AG20443 (cell line): Measurements from ENCODE around the gene KDM5C.

Experiments used
- DNase-seq: peaks from one replicate; pipeline ENCODE4 v3.0.0; 2012; ENCODE audit warnings: low spot score, mixed read lengths

The KDM5C gene

DNA sequence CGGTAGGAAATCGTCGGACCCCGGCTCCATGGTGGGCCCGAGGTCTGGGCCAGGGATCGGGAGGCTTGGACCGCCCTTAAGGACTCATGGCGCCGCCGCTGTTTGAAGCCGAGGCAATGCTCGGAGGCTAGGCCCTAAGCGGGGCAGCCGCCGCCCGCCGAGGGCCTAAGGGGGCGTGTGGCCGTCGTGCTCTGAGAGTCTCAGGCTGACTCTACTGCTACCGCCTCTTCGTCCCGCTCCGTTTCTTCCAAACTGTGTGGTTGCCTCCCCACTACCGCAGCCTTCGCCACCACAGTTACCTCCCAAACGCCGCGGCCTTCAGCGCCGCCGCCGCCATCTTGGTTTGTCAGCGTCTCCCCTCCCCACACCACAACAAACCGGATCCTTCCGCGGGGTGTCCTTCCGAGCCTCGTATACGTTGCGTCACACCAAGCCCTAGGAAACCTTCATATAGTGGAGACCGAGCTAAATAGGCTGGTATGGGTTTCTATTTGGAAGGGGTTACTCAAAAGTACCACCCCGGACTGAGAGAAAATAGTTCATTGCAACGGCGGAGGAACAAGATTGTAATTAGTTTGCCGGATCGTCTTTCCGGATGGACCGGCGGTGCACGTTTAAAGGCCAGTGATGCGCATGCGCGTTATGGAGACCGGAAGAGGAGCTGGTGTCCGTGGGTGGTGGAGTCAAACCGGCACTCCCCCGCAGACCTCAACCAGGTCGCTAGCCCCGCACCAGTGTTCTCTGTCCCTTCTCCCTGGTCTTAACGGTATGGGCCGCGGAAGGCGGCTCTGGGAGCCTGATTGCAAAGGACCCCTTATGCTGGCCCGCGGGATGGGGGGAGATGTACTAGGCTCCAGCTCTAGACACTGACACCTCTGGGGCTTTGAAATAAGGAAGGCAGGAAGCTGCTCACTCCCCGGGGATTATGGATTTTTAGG, at the start of gene KDM5C:
Gene KDM5C (minus strand): TSS at position 348 of the 938 bp plus-strand sequence. CDS start 318 bp downstream, at position 30.
- peak; percentile 94 for DNase-seq

DNA sequence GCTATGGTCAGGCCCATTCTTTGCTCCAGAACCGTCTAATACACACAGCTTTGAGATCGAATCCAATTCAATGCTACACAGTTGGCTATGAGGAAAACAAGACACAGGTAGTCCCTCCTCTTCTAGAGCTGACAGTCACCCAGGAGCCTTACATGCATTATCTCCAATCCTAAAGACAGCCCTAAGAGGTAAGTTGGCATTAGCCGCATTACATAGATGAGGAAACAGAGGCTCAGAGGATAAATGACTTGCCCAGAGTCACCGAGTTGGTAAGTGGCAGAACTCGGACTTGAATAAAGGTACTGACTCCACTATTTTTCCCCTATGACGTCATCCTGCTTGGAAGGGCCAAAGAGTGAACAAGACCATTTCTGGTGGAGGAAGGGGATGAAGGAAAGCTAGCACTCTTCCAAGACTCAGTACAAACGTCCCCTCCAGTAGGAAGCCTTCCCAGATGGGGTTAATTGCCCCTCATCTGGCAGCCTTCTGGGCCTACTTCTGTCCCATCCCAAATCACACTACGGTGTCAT, 47.9 kb upstream of the KDM5C start:
- no peak for DNase-seq

DNA sequence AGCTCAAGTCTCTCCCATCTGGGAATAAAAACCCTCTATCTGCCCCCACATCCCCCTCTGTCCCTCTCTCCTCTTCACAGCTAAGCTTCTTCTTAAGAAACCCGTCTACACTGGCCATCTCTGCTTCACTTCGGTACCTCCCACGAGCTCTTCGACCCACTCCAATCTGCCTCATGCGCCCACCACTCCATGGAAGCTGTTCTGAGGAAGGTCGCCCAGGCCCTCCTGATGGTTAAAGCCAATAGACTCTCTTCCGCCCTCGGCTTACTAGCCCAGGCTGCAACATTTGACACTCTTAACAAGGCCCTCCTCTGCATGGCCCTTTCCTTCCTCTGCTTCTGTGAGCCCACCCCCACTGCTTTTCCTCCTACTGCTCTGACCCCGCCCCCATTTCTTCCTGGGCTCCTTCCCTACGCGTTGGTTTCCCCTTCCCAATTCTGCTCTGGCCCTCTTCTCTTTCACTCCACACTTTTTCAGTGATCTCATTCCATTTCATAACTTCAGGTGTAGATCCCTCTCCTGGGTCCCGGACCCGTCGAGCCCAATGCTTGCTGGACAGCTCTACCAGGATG, 44.6 kb upstream of the KDM5C start:
- no peak for DNase-seq

DNA sequence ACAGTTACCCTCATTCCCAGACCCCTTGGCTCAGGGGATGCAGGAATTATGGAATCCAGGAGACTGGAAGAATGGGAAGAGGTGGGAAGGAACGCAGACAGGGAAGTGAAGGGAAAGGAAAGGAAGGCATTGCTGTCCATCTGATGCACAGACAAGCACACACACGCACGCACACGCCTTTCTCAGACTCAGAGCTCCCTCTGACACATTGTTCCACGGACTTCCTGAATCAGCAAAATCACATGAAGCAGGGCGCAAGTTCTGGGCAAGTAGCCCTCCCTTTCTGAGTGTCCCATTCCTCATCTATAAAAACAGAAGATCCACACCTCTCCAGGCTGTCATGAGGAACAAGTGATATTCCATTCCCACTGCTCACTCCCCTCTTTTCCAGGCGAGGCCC, 43.2 kb upstream of the KDM5C start:
- DNase-seq, result peak; percentile 16

DNA sequence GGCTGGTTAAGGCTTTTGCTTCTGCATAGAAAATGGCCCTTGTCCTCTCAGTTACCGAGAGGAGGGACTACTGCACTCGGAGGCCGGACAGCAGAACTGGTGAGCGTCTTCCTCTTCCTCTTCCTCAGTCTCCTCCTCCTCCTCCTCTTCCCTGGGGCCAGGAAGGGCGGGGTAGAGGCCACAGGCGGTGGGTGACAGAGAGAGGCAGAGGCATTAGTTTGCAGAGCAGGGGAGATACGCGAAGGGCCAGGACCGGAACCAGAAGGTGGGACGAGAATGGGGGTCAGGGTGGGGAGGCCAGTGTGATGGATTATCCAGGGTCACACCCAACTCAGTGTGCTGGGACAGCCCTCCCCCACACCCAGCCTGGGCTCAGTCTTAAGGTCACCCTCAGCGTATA, 41.9 kb upstream of the KDM5C start:
- no peak for DNase-seq

DNA sequence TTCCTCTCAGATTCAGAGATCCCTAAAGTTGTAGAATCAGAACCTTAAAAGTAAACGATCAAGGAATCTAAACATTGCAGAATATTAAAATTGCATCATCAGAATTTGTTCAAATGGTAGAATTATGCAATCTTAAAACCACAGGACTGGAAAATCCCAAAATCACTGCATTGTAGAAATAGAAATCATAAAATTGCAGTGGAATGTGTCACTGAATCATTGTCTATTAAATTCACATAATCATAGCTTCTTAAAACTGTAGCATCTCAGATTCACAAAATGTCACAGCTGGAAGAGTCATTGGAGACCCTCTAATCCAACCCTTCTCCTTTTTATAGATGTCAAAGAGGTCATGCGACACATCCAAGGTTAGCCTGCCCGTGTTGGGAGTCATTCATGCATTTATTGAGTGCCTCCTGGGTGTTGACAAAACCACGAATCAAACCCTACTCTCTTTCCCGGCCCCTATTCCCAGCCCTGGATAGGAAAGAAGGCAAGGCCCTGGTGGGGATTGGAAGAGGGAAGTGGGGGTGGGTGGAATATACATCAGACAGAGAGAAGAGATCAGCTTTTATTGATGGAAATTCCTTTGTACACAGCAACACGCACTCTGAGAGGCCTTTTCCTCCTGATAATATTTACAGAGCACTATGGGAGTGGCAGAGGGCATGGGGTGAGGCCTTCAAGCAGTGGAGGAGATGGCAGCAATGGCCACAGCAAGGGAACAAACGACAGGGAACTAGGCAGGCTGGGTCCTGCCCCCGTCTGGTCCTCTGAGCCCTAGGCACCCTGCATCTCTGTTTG, 41.0 kb upstream of the KDM5C start:
- DNase-seq, result peak; percentile 14

DNA sequence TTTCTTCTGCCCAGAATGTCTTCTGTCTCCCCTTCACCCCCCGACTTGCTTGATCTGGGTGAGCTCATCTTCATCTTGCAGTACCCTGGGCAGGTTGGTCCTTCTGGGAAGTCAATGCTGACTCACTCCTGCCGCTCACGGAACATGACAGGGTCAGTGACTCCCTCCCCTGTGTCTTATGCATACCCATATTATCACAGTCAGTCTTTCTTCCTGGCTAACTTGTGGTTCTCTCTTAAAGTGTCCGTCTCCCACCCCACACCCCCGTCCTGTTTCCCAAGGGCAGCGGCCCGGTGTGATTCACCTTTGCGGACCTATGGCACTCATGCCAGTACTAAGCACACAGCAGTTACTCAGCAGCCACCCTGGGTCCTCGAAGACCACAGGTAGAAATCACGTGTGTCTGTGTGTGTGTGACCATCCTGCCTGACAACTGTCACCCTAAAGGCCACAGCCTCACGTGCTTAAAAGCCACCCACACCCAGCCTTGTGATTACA, 38.6 kb upstream of the KDM5C start:
- DNase-seq, result peak; percentile 53

DNA sequence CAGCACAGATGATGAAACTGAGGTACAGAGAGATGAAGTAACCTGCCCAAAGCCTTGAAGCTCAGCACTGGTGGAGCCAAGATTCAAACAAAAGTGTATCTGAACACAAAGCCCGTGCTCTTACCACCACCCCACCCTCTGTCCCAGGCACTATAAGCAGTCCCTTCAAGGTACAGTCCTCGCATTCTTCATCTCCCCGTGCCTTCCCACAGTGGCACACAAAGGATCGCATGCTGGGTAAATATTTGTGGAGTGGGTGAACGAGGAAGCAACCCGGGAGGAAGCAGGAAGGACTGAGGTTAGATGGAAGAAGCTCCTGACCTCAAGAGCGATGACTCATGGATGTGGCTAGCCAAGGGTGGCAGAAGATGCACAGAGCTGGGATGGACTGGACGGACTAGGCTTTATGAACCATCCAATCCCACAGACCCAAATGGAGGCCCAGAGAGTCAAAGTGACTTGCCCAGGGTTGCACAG, 37.9 kb upstream of the KDM5C start:
- peak; percentile 70 for DNase-seq

DNA sequence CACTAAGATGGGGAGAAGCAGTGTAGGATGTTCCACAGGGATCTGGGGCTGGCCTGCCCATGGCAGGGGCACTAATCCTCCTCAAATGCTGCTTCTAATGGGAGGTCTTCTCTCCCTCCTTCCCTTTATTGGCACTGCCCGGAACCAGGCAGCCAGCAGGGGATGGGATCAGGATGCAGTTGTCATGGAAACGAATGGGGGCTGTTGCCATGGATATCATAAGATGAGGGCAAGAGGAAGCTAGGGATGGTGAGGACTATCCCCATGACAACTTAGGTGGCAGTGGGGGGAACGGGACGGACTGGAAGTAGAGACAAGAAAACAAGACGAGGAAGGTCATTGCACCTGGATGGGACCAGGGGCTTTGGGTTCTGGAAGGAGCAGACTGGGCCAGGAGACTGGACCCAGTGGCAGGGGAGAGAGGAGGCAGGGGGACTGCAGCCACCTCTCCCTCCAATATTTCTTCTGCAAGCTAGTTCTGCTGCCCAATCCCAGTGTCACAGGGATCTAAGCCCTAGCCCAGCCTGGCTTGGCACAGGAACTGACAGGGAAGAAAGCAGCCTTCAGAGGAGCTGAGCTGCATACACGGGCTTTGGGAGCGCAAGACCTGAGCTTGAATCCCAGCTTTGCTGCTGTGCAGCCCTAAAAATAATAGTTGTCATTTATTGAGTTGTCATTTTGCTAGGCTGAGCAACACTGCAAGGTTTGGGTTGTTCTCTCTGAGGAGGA, 37.3 kb upstream of the KDM5C start:
- no peak for DNase-seq

DNA sequence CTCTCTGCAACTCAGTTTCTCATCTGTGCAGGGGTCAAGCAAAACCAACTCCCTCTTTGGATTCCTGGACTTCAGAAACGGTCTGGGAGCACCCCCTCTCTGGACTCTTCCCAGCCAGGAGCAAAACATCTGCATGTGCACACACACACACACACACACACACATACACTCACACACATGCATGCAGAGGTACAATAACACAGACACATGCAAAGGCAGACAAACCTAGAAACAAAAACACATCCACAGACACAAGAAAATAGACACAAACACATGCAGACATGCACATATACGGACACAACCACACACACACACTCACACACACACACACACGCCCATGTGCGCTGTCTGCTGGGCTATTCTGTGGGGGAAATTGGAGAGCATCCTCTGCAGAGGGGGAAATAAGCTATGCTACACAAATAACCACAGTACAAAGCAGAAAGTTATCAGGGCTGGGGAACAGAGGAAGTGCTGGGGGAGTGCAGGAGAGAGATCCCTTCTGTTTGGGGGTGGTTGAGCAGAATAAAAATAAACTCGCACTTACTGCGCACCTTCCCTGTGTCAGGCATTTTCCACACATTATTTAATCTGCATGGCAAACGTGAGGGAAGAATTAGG, 36.5 kb upstream of the KDM5C start:
- no peak for DNase-seq

DNA sequence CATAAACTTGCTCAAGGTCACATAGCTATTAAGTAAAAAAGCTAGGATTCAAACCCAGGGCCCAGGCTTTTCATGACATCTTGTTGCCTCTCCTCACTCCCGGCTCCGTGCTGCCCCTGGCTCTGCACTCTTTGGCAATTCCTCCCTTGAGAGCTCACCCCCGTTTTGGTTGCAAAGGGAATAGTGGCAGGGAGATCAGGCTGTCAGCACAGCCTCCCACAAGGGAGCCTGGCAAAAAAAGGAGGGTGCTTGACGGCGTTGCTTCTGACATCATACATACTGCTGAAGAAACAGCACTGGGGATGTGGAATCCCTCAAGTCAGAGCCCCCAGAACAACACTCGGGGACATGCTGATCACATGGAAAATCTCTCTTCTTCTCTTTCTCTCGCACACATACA, 35.8 kb upstream of the KDM5C start:
- no peak for DNase-seq

DNA sequence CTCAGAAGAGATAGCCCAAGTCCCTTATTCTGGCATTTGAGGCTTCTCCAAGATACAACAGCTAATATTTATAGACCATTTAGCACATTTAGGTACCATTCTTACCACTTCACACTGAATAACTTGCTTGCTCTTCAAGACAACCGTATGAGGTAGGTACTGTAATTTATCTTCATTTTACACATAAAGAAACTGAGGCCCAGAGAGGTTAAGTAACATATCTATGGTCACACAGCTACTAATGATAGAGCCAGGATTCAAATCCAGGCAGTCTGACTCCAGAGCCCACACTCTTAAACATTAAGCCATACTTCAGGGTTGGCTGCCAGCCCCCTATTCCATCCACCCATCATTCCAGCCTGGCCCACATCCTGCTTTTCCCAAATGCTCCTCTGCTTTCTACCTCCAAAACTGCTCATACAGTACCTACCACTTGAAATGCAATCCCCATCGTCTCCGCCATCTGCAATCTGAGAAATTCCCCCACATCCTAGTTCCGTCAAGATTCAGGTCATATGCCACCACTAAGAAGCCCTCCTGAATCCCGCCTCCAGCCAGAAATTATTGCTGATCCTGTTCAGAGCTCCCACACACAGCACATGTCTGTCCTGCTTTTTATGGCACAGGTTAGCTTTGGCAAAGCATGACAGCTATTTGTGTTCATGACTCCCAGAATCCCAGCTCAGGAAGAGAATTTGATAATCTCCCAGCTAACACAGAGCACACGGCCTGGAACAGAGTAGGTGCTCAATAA, 32.8 kb upstream of the KDM5C start:
- DNase-seq, result no peak

DNA sequence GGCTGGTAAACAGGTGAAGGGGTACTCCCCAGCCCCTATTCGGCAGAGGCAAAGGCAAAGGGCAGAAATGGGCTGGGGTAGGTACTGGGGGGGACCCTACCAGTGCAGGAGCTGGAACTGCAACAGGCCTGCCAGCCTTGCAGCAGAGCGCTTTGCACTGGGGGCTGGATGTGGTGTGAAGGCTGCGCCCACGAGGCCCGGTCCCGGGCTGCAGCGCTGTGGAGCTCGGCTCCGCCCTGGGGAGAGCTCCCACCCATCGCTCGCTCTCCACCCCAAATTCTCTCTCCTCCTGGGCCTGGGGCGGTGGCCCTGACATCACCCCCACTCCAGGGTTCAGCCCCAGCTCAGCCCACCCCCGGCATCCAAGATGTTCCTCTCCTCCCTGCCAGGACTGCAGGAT, 32.2 kb upstream of the KDM5C start:
- DNase-seq, result no peak

DNA sequence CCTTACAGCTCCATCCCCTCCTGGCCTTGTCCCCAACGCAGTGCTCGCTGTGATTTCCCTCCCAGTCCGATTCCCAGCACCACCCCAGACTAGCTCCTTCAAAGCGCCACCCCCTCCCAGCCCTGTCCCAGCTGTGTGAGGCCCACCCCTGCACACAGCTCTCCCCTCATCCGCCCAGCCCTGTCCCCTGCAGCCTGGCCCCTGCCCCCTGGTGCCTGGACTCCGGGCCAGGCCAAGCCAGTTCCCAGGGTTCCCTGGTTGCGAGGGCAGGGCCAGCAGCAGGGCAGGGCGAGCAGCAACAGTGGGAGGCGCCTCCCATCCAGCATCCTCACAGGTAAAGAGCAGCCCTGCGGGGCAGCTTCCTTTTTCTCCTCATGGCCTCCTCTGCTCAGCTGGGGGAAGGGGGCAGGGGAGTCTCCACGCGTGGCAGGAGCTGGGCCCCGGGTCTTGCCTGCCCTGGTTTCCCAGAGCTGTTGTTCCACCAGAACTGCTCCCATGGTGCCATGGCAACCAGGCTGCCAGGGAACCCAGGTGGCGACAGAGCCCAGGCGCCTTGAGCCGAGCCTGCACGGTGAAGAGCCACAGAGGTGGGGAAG, 31.5 kb upstream of the KDM5C start:
- DNase-seq, result no peak

DNA sequence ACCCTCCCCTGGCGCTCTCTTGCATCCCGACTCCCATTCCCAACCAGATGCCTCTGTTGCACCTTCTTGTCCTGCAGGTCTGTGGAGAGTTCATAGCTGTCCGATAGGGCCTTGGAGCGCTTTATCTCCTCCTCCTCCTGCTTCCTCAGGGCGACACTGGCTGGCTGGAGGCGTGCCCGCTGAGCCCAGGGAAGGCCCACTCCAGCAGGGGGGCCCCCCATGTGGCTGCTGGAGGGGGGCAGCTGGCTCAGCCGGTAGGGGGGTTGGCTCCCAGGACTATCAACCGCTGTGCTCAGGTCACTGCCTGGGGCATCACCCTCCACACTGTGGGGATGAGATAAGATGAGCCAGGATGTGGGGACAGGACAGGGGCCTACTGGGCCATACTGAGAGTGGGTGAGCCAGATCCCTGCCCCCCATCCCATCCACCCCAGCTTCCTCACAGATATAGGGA, 30.8 kb upstream of the KDM5C start:
- DNase-seq, result no peak

DNA sequence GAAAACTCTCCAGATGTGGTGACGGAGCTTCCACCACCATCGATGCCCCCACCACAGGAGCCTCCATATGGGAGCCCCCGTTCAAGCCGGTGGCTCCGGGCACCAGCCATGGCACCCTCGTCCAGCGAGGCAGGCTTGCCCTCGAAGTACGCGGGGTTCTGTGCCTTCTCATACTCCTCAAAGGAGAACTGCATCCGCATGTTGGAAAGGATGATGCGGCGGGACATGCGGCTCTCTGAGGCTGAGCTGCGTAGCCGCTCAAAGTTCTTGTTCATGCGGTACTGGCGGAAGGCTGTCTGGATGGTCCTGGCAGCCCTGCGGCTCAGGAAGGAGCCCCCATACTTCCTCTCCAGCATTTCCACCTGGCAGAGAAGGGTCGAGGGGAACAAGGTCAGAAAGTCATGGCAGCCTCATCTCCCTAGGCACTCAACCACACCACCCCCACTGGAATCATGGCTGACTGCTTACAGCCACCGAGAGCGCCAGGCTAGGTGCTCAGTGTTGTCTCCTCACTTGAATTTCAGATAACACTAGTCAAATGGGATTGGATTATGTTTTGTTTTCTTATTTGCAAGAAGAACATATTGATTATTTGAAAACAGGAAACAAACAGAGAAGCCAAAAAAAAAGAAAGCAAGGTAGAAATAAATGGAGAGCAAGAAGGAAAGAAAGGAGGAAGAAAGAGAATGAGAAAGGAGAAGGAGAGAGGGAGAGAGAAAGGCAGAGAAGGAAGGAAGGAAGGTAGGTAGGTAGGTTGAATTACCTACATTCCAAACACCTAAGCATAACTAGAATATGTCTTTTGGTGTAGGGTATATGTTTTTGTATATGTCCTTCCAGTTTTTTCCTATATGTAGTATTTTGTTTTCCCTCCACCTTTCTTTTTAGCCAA, 29.8 kb upstream of the KDM5C start:
- no peak for DNase-seq

DNA sequence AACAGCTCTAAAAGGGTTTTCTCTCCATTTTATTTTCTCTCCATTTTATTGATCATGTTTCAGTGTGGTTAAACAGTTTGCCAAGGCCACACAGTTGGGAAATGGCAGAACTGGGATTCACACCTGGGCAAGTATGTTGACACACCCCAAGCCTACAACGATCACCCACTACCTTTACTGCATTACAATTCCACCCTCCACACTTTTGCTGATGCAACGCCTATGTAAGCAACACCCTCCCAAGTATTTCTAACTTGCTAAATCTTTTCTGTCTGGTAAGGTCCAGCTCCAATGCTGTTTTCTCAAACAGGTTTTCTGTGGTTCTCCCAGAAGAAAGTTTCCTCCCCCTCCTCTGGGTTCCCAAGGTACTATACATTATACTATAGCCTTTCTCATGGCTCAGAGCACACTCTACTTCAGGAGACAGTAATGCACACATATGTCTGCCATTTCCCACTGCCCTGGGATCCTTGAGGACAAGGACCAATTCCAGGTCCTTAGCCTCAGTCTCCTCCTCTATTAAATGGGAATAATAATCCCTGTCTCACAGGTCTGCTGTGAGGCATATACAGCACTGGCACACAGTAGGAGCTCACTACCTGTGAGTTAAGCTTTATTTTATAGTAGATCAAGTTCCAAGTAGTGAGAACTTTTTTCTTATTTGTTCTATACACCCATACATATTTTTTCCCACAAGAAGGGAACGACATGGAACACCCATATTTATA, 28.4 kb upstream of the KDM5C start:
- no peak for DNase-seq

DNA sequence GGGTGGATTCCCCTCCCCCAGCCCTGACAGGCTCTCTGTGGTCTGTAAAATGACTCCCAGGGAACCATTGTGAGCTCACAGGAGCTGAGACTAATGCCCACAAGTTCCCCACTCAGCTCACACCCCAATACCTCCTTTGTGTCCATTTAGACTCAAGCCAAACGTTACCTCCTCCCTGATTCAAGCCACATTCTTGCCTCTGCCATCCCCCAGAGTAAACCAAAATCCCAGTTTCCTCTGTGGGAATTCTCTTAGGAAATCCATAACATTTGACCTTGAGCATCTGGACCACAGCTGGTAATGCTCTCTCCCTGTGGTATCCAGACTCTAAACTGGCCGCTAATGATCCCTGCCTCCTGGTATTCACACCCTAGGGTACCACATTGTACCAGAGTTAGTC, 26.3 kb upstream of the KDM5C start:
- DNase-seq, result peak; percentile 21
